Ishikawa (cell line): ENCODE data around the gene SPATA46.

ENCODE experiments used
- CEBPB ChIP-seq: IDR thresholded peaks from 2 replicates; pipeline ENCODE4 v1.6.1; 2012
- CREB1 ChIP-seq: IDR thresholded peaks from 2 replicates; pipeline ENCODE4 v1.6.1; 2012; ENCODE audit warnings: low read depth
- EGR1 ChIP-seq: IDR thresholded peaks from 2 replicates; pipeline ENCODE4 v1.6.1; 2012
- EP300 ChIP-seq: IDR thresholded peaks from 2 replicates; pipeline ENCODE4 v1.6.1; 2012; ENCODE audit warnings: borderline replicate concordance
- FOXM1 ChIP-seq: IDR thresholded peaks from 2 replicates; pipeline ENCODE4 v1.6.1; 2012; ENCODE audit warnings: low read depth, borderline replicate concordance
- NFIC ChIP-seq: IDR thresholded peaks from 2 replicates; pipeline ENCODE4 v1.6.1; 2012
- RAD21 ChIP-seq: IDR thresholded peaks from 2 replicates; pipeline ENCODE4 v1.6.1; 2012; ENCODE audit warnings: low read depth
- TAF1 ChIP-seq: IDR thresholded peaks from 2 replicates; pipeline ENCODE4 v1.6.1; 2012; ENCODE audit warnings: low read depth, mild to moderate bottlenecking
- TCF12 ChIP-seq: IDR thresholded peaks from 2 replicates; pipeline ENCODE4 v1.6.1; 2012; ENCODE audit warnings: low read depth
- TEAD4 ChIP-seq: IDR thresholded peaks from 2 replicates; pipeline ENCODE4 v1.6.1; 2012
- YY1 ChIP-seq: IDR thresholded peaks from 2 replicates; pipeline ENCODE4 v1.6.1; 2012; ENCODE audit warnings: low read depth
- ZBTB7A ChIP-seq: IDR thresholded peaks from 2 replicates; pipeline ENCODE4 v1.6.1; 2012; ENCODE audit warnings: low read depth
- TF ChIP-seq, protein P1 (sequence below): IDR thresholded peaks from 2 replicates; pipeline ENCODE4 v1.6.1; 2012; ENCODE audit warnings: low read depth, mild to moderate bottlenecking
- TF ChIP-seq, protein P2 (sequence below): IDR thresholded peaks from 2 replicates; pipeline ENCODE4 v1.6.1; 2012
- TF ChIP-seq, protein P3 (sequence below): IDR thresholded peaks from 2 replicates; pipeline ENCODE4 v1.6.1; 2012

The SPATA46 gene

DNA sequence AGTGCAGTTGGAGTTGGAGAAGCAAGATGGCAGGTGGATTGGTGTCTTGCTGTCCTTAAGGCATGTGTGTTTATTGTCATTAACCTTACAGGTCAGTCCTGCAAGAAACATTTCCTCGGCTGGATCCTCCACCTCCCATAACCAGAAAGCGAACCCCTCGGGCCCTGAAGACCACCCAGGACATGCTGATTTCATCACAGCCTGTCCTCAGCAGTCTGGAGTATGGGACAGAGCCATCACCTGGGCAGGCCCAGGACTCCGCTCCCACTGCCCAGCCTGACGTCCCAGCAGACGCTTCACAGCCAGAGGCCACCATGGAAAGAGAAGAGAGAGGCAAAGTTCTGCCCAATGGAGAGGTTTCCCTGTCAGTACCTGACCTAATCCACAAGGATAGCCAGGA lies 6.4 kb upstream of the SPATA46 start:
- TF ChIP-seq NFIC (no peak), ZBTB7A (no peak), TEAD4 (no peak), RAD21 (no peak), FOXM1 (no peak), CEBPB (no peak)
- TF ChIP-seq, protein P1, sequence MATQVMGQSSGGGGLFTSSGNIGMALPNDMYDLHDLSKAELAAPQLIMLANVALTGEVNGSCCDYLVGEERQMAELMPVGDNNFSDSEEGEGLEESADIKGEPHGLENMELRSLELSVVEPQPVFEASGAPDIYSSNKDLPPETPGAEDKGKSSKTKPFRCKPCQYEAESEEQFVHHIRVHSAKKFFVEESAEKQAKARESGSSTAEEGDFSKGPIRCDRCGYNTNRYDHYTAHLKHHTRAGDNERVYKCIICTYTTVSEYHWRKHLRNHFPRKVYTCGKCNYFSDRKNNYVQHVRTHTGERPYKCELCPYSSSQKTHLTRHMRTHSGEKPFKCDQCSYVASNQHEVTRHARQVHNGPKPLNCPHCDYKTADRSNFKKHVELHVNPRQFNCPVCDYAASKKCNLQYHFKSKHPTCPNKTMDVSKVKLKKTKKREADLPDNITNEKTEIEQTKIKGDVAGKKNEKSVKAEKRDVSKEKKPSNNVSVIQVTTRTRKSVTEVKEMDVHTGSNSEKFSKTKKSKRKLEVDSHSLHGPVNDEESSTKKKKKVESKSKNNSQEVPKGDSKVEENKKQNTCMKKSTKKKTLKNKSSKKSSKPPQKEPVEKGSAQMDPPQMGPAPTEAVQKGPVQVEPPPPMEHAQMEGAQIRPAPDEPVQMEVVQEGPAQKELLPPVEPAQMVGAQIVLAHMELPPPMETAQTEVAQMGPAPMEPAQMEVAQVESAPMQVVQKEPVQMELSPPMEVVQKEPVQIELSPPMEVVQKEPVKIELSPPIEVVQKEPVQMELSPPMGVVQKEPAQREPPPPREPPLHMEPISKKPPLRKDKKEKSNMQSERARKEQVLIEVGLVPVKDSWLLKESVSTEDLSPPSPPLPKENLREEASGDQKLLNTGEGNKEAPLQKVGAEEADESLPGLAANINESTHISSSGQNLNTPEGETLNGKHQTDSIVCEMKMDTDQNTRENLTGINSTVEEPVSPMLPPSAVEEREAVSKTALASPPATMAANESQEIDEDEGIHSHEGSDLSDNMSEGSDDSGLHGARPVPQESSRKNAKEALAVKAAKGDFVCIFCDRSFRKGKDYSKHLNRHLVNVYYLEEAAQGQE: no peak
- TF ChIP-seq, protein P2, sequence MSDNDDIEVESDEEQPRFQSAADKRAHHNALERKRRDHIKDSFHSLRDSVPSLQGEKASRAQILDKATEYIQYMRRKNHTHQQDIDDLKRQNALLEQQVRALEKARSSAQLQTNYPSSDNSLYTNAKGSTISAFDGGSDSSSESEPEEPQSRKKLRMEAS: no peak

DNA sequence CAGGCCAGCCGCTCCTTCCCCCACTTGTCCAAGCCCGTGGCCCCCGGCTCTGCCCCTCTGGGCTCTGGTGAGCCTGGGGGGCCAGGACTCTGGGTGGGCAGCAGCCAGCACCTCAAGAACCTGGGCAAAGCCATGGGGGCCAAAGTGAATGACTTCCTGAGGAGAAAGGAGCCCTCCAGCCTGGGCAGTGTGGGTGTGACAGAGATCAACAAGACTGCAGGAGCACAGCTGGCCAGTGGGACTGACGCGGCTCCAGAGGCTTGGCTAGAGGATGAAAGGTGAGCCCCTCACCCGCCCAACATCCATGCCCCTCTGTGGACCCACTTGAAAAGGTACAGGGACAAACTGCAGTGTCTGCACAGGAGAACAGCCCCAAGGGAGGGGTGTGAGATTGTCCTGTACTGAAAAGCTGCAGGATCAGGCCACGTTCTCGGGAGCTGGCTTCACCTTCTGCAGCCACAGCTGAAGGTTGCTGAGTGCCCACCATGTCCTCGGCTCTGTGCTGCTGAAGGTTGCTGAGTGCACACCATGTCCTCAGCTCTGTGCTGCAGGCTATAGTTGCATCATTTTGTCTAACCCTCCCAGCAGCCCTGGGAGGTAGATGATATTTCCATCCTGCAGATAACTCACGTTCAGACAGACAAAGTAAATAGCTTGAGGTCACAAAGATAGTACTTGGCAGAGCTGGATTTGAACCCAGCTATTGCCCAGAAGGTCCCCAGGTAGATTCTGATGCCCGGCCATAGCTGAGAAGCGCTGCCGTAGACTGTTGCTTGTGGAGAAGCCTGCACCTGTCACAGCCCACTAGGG lies 5.5 kb upstream of the SPATA46 start:
- TF ChIP-seq EP300 (no peak), EGR1 (no peak), FOXM1 (no peak)
- TF ChIP-seq, protein P1: no peak

DNA sequence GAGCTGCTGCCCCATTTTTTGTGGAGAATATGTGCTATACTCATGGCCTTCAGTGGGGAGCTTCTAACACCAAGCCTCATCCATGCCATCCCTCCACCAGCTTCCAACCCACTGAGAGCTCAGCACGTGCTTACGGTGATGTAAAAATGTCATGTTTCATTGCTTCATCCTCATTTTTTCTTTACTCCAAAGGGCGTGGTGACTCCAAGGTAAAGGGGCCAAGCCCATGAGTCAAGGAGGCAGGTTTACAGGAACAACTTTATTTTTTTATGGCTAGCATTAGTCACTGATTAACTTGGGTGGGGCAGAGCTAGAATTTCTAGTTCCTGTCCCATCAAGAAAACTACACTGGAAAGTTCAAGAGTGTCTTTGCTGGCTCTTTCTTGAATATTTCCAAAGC lies 4.7 kb upstream of the SPATA46 start, which contains the start of gene C1orf226:
Gene C1orf226 (plus strand): TSS at position 346 of the 400 bp plus-strand sequence. CDS start 174 bp downstream, outside the sequence.
- TF ChIP-seq RAD21: no peak
- no peak for TF ChIP-seq TAF1

DNA sequence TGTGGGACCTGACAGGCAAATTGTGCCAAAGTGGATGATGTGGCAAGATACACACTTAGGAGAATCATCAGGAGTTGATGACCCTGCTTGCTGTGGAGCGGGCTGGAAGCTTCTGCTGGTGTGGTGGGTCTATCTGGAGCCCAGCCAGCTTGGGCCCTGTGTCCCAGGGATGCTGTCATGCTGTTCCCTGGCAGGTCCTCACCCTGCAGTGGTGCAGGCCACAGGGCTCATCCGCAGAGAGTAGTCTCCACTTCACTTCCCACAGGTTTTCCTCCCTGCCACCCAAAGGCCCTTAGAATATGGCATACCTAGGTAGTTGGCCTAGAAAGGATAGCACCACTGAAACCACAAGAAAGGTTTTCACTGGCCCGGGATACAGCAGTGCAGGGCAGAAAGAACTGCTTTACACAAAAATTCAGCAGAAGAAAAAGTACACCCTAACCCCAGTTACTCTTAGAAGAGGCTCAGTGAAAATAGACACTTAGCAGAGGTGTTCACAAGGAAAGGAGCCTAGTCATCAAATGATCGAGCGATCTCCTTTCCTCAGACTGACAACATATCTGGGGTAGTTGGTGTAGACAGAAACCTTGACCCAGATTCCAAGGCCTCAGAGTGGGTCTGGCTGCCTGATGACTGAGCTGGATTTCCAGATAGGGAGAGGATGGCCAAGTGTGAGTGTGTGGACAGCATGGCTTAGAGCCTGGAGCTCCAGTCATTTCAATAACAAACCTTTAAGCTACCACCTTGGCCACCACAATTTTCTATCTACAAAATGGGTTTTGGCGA lies 3.6 kb upstream of the SPATA46 start:
- TF ChIP-seq FOXM1 (no peak), NFIC (no peak), TEAD4 (no peak), EGR1 (no peak), EP300 (no peak), TAF1 (no peak), TCF12 (no peak), YY1 (no peak), CREB1 (no peak)
- TF ChIP-seq, protein P3, sequence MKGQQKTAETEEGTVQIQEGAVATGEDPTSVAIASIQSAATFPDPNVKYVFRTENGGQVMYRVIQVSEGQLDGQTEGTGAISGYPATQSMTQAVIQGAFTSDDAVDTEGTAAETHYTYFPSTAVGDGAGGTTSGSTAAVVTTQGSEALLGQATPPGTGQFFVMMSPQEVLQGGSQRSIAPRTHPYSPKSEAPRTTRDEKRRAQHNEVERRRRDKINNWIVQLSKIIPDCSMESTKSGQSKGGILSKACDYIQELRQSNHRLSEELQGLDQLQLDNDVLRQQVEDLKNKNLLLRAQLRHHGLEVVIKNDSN: no peak
- TF ChIP-seq, protein P2: no peak
- TF ChIP-seq, protein P1: no peak

DNA sequence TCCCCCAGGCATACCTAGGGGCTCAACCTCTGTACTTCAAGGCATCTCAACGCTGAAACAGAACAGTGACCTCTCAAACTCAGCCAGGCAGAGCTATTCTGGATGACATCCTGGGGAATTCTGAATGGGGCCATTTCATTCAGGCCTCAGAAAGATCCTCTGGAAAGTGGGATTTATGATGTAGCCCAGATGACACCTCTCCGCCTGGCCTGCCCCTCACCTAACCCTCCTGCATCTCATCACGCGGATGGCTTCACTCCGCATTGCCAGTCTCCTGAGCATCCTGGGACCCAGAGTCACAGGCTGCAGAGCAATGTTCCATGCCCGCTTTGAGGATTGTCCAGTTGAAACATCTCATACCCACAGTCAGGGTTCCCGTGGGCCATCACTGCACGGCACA lies 1.2 kb downstream of the SPATA46 start:
- TF ChIP-seq, protein P2: no peak
- TF ChIP-seq, protein P3: no peak
- TF ChIP-seq, protein P1: no peak
- TF ChIP-seq TCF12 (no peak), EGR1 (no peak), EP300 (no peak), ZBTB7A (no peak), RAD21 (no peak), CEBPB (no peak), TEAD4 (no peak), NFIC (no peak), CREB1 (no peak), TAF1 (no peak), FOXM1 (no peak)
